Caco-2 (cell line): Measurements from ENCODE around the gene NUP98. TPM values are rescaled to one million over a fixed set of nuclear protein-coding genes. Genes with fewer than 3 reads are reported as not detected.

Source experiments
- BruUV-seq: library from RNA; stranded (reverse); fragments of 400-500 nt; replicated peaks from 2 replicates; lab custom pipeline; 2021; lab: Mats Ljungman, UMichigan
- CTCF ChIA-PET: fragments of 300-600 bp; sonication (Branson Sonifier 250); formaldehyde crosslinking; loops from one replicate; lab custom pipeline; 2022; ENCODE audit warnings: antibody characterized with exemption; lab: Charles Lee
- POLR2A ChIA-PET: fragments of 300-600 bp; sonication (Branson Sonifier 250); formaldehyde crosslinking; loops from one replicate; lab custom pipeline; 2022; ENCODE audit warnings: antibody characterized with exemption; lab: Charles Lee
- DNase-seq, 2 experiments: peaks; one replicate each; pipeline versions ENCODE4 v3.0.0 to v3.0.0-alpha.2; 2020 to 2022
- H3K27me3 ChIP-seq: replicated peaks from 2 replicates; pipeline ENCODE4 v1.6.0; 2011; ENCODE audit warnings: low read length; ENCODE audit not compliant: control insufficient read depth, insufficient read depth
- H3K36me3 ChIP-seq: 2 replicates; pipeline ENCODE4 v1.5.1; 2011; ENCODE audit warnings: low read length; ENCODE audit not compliant: control insufficient read depth, insufficient read depth
- H3K4me1 ChIP-seq: fragments of 250-450 bp; sonication (Bioruptor Pico); 2 replicates; pipeline ENCODE4 v1.5.1; 2020; ENCODE audit warnings: mild to moderate bottlenecking
- H3K4me3 ChIP-seq: 2 replicates; pipeline ENCODE4 v1.5.1; 2011; ENCODE audit warnings: low read depth, mild to moderate bottlenecking, control low read depth, low read length
- H3K9me3 ChIP-seq: fragments of 250-450 bp; sonication (Bioruptor Pico); 2 replicates; pipeline ENCODE4 v1.5.1; 2020; ENCODE audit warnings: mild to moderate bottlenecking, moderate library complexity
- H3K27ac Mint-ChIP-seq: one replicate; pipeline ENCODE4 v1.8.0; 2022; ENCODE audit warnings: mixed read lengths; ENCODE audit not compliant: unreplicated experiment
- H3K27me3 Mint-ChIP-seq: one replicate; pipeline ENCODE4 v1.8.0; 2022; ENCODE audit warnings: mixed read lengths; ENCODE audit not compliant: insufficient read depth, unreplicated experiment
- H3K36me3 Mint-ChIP-seq: one replicate; pipeline ENCODE4 v1.8.0; 2022; ENCODE audit warnings: mild to moderate bottlenecking, mixed read lengths; ENCODE audit not compliant: insufficient read depth, unreplicated experiment
- H3K4me1 Mint-ChIP-seq: one replicate; pipeline ENCODE4 v1.8.0; 2022; ENCODE audit warnings: low read depth, mixed read lengths; ENCODE audit not compliant: unreplicated experiment
- H3K4me3 Mint-ChIP-seq: one replicate; pipeline ENCODE4 v1.8.0; 2022; ENCODE audit warnings: mild to moderate bottlenecking, moderate library complexity, mixed read lengths; ENCODE audit not compliant: unreplicated experiment
- H3K9me3 Mint-ChIP-seq: one replicate; pipeline ENCODE4 v1.8.0; 2022; ENCODE audit warnings: mixed read lengths; ENCODE audit not compliant: unreplicated experiment
- intact Hi-C: fragments of 100-400 bp; cut with micrococcal nuclease; formaldehyde crosslinking; loops from one replicate; pipeline ENCODE4 v1.10.0; 2022; ENCODE audit not compliant: unreplicated experiment
- total RNA-seq: library from RNA; stranded (reverse); gene quantifications from 2 replicates; pipeline ENCODE4 v1.2.3, GENCODE V29; 2022
- TF ChIP-seq, protein P1 (sequence below), 2 experiments: fragments of 200-600 bp in 1 of 2; IDR thresholded peaks; 1 replicate in 1 of 2; 2 replicates in 1 of 2; pipeline versions ENCODE4 v1.5.1 to v1.8.0; 2011 to 2022; ENCODE audit warnings: antibody characterized with exemption in 1 of 2, control low read depth in 1 of 2, inconsistent platforms in 1 of 2, low read depth in 1 of 2, low read length in 1 of 2, mild to moderate bottlenecking in 1 of 2, moderate library complexity in 1 of 2; ENCODE audit not compliant: insufficient read depth in 1 of 2, severe bottlenecking in 1 of 2, unreplicated experiment in 1 of 2

Gene NUP98
- total RNA-seq, 1 experiment from 2014 or later, result 146 TPM

DNA sequence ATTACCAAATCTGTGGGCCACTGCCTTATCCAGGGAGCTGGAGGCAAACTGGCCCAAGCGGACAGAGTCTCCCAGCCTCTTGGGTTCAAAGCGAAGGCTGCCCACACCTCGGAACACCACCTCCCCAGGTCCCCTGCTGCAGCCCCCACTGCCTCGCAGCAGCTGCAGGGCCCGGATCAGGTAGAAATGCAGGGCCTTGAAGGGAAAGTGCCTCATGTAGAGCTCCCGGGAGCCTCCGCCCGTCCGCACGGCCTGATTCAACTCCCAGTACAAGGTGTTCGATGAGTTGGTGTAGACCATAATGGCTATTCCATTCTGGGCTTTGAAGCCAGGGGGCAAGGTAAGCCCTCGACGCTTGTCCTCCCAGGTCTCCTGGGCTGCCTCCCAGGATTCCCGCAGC lies 157.5 kb downstream of the NUP98 start:
- POLR2A ChIA-PET, result no interaction called here
- no peaks in the 10 kb centered on the region for H3K27me3 Mint-ChIP-seq
- H3K27ac Mint-ChIP-seq, result no peak overlapping the region
- H3K9me3 Mint-ChIP-seq, result no peaks in the 10 kb centered on the region
- Histone ChIP-seq H3K36me3 (no peaks in the 10 kb centered on the region), H3K4me1 (peaks cover 8% of the 10 kb centered on the region), H3K4me3 (no peak overlapping the region), H3K9me3 (no peaks in the 10 kb centered on the region), H3K27me3 (no peaks in the 10 kb centered on the region)
- CTCF ChIA-PET, result no interaction called here
- no peaks in the 10 kb centered on the region for H3K4me1 Mint-ChIP-seq
- DNase-seq, result no peak
- no TSS peak for BruUV-seq
- H3K4me3 Mint-ChIP-seq, result no peak overlapping the region
- intact Hi-C loops, result no loop called here
- TF ChIP-seq, protein P1, sequence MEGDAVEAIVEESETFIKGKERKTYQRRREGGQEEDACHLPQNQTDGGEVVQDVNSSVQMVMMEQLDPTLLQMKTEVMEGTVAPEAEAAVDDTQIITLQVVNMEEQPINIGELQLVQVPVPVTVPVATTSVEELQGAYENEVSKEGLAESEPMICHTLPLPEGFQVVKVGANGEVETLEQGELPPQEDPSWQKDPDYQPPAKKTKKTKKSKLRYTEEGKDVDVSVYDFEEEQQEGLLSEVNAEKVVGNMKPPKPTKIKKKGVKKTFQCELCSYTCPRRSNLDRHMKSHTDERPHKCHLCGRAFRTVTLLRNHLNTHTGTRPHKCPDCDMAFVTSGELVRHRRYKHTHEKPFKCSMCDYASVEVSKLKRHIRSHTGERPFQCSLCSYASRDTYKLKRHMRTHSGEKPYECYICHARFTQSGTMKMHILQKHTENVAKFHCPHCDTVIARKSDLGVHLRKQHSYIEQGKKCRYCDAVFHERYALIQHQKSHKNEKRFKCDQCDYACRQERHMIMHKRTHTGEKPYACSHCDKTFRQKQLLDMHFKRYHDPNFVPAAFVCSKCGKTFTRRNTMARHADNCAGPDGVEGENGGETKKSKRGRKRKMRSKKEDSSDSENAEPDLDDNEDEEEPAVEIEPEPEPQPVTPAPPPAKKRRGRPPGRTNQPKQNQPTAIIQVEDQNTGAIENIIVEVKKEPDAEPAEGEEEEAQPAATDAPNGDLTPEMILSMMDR (IDR thresholded peaks at IDR 0.05; ENCODE audit: insufficient read depth in 1 of 2, low read depth in 1 of 2, low read length in 1 of 2, severe bottlenecking in 1 of 2, unreplicated experiment in 1 of 2), result no peak
- H3K36me3 Mint-ChIP-seq, result peaks cover 6% of the 10 kb centered on the region

DNA sequence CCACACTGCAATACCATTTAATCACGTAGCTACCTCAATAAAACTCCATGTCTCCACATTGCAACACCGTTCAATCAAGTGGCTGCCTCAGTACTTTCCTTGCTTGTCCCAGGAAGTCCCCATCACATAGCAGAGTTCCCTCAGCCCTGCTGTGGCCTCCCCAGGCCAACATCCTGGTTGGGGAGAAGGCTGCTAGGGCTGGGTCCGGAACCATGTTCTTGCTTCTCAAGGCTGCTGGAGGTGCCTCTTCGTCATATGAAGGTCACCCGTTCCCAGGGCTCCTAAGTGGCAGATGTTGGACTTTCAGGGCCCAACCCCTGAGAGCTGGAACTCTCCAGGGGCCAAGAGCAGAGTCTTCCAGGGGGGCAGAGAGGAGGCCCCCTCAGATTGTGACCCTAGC lies 158.8 kb downstream of the NUP98 start:
- Mint-ChIP-seq H3K4me1 (no peaks in the 10 kb centered on the region), H3K27me3 (no peaks in the 10 kb centered on the region), H3K4me3 (no peak overlapping the region), H3K36me3 (peaks cover 6% of the 10 kb centered on the region), H3K27ac (no peak overlapping the region), H3K9me3 (no peaks in the 10 kb centered on the region)
- CTCF ChIA-PET, result no interaction called here
- intact Hi-C loops, result no loop called here
- TF ChIP-seq, protein P1 (IDR thresholded peaks at IDR 0.05; ENCODE audit: insufficient read depth in 1 of 2, low read depth in 1 of 2, low read length in 1 of 2, severe bottlenecking in 1 of 2, unreplicated experiment in 1 of 2), result no peak
- no peak for DNase-seq
- no TSS peak for BruUV-seq
- H3K4me1 ChIP-seq, result peaks cover 8% of the 10 kb centered on the region
- no peaks in the 10 kb centered on the region for H3K36me3 ChIP-seq
- H3K27me3 ChIP-seq, result no peaks in the 10 kb centered on the region
- H3K4me3 ChIP-seq, result no peak overlapping the region
- H3K9me3 ChIP-seq, result no peaks in the 10 kb centered on the region
- POLR2A ChIA-PET, result no interaction called here

DNA sequence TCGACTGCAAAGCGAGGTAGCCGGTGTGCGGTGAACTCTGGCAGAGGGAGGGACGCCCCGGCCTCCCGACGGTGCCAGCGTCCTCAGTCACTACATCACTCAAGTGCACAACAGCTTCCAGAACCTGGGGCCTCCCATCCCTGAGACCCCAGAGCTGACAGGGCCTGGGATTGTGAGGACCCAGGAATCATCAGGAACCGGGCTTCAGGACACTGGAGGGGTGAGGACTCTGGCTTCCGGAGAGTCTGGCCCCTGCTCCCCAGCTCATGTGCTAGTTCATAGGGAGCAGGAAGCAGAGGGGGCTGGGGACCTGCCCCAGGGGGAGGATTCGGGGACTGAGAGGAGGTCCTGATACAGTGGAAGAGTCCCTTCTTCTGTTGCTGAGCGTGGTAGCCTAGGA lies 160.2 kb downstream of the NUP98 start:
- intact Hi-C loops, result no loop called here
- Mint-ChIP-seq H3K9me3 (no peaks in the 10 kb centered on the region), H3K27me3 (no peaks in the 10 kb centered on the region), H3K4me3 (no peak overlapping the region), H3K27ac (no peak overlapping the region), H3K36me3 (peaks cover 6% of the 10 kb centered on the region), H3K4me1 (no peaks in the 10 kb centered on the region)
- Histone ChIP-seq H3K4me1 (no peaks in the 10 kb centered on the region), H3K27me3 (no peaks in the 10 kb centered on the region), H3K9me3 (no peaks in the 10 kb centered on the region), H3K36me3 (no peaks in the 10 kb centered on the region), H3K4me3 (no peak overlapping the region)
- ChIA-PET CTCF (no interaction called here), POLR2A (no interaction called here)
- DNase-seq, result no peak
- TF ChIP-seq, protein P1 (IDR thresholded peaks at IDR 0.05; ENCODE audit: insufficient read depth in 1 of 2, low read depth in 1 of 2, low read length in 1 of 2, severe bottlenecking in 1 of 2, unreplicated experiment in 1 of 2), result no peak
- no TSS peak for BruUV-seq
